Measurements from ENCODE around the gene TNFRSF9. TPM values are rescaled to one million over a fixed set of nuclear protein-coding genes. Genes with fewer than 3 reads are reported as not detected.

TNFRSF9 gene
- total and polyA plus RNA-seq, 2 experiments from 2014 or later: 0.08 to 1.2 TPM

GRCh38 chr1:7985851-7986612 lies 45.4 kb upstream of the TNFRSF9 start:
- TF ChIP-seq CTCF (IDR thresholded peaks at IDR 0.05; ENCODE audit: poor library complexity) (no peak), EZH2 (IDR thresholded peaks at IDR 0.05; ENCODE audit: borderline replicate concordance) (no peak), EZH2phosphoT487 (IDR thresholded peaks at IDR 0.05; ENCODE audit: low read depth, severe bottlenecking, unreplicated experiment) (no peak)
- Histone ChIP-seq H3K9me2 (replicated peaks; ENCODE audit: insufficient read depth) (no peaks in the 10 kb centered on the region), H4K20me1 (ENCODE audit: insufficient read depth, poor library complexity, severe bottlenecking) (no peaks in the 10 kb centered on the region), H3K79me2 (peaks cover 5% of the 10 kb centered on the region), H3K27ac (no peak overlapping the region), H3K27me3 (no peaks in the 10 kb centered on the region), H3K4me1 (ENCODE audit: insufficient read depth) (no peaks in the 10 kb centered on the region), H2AFZ (no peak overlapping the region), H3K4me2 (no peak overlapping the region), H3K9me3 (ENCODE audit: low read depth) (no peaks in the 10 kb centered on the region), H3K36me3 (replicated peaks; ENCODE audit: insufficient read depth, low read depth) (no peaks in the 10 kb centered on the region), H3K4me3 (no peak overlapping the region)
- DNase-seq (ENCODE audit: low spot score): no peak
- 89% methylated on average over 15 of the region's 15 CpGs for WGBS (ENCODE audit: low lambda C conversion rate, missing lambda C conversion rate)

GRCh38 chr1:7984811-7985210 lies 44.2 kb upstream of the TNFRSF9 start:
- 91% methylated on average over 15 of the region's 15 CpGs for WGBS (ENCODE audit: low lambda C conversion rate, missing lambda C conversion rate)
- no peak overlapping the region for H3K27ac ChIP-seq
- no peaks in the 10 kb centered on the region for H3K9me2 ChIP-seq (replicated peaks; ENCODE audit: insufficient read depth)
- no peak for DNase-seq (ENCODE audit: low spot score)
- H3K4me2 ChIP-seq: no peak overlapping the region
- H3K27me3 ChIP-seq: no peaks in the 10 kb centered on the region
- H3K4me1 ChIP-seq (ENCODE audit: insufficient read depth): no peaks in the 10 kb centered on the region
- H3K36me3 ChIP-seq (replicated peaks; ENCODE audit: insufficient read depth, low read depth): no peaks in the 10 kb centered on the region
- H4K20me1 ChIP-seq (ENCODE audit: insufficient read depth, poor library complexity, severe bottlenecking): no peaks in the 10 kb centered on the region
- no peak for TF ChIP-seq EZH2phosphoT487 (IDR thresholded peaks at IDR 0.05; ENCODE audit: low read depth, severe bottlenecking, unreplicated experiment)
- no peak for TF ChIP-seq CTCF (IDR thresholded peaks at IDR 0.05; ENCODE audit: poor library complexity)
- no peak for TF ChIP-seq EZH2 (IDR thresholded peaks at IDR 0.05; ENCODE audit: borderline replicate concordance)
- H3K4me3 ChIP-seq: no peak overlapping the region
- no peak overlapping the region for H2AFZ ChIP-seq
- peaks cover 5% of the 10 kb centered on the region for H3K79me2 ChIP-seq
- H3K9me3 ChIP-seq (ENCODE audit: low read depth): no peaks in the 10 kb centered on the region

- Histone ChIP-seq H4K20me1 (ENCODE audit: insufficient read depth, poor library complexity, severe bottlenecking) (no peaks in the 10 kb centered on the region), H3K79me2 (peaks cover 9% of the 10 kb centered on the region), H3K36me3 (replicated peaks; ENCODE audit: insufficient read depth, low read depth) (no peaks in the 10 kb centered on the region), H3K27me3 (no peaks in the 10 kb centered on the region), H3K9me3 (ENCODE audit: low read depth) (no peaks in the 10 kb centered on the region), H2AFZ (no peak overlapping the region), H3K4me3 (no peak overlapping the region), H3K4me2 (no peak overlapping the region), H3K27ac (no peak overlapping the region), H3K4me1 (ENCODE audit: insufficient read depth) (no peaks in the 10 kb centered on the region), H3K9me2 (replicated peaks; ENCODE audit: insufficient read depth) (no peaks in the 10 kb centered on the region)
- TF ChIP-seq EZH2 (IDR thresholded peaks at IDR 0.05; ENCODE audit: borderline replicate concordance): no peak
- TF ChIP-seq CTCF (IDR thresholded peaks at IDR 0.05; ENCODE audit: poor library complexity): no peak
- no peak for TF ChIP-seq EZH2phosphoT487 (IDR thresholded peaks at IDR 0.05; ENCODE audit: low read depth, severe bottlenecking, unreplicated experiment)
- DNase-seq (ENCODE audit: low spot score): no peak
- WGBS (ENCODE audit: low lambda C conversion rate, missing lambda C conversion rate): 93% methylated on average over 15 of the region's 15 CpGs
Measured at GRCh38 chr1:7983086-7983778, 42.6 kb upstream of the TNFRSF9 start.

All from hepatocyte (in vitro differentiated cells).